COLO829 (cell line): ENCODE results near the gene PHOSPHO2.
"Not testable (repeated sequence)": the region's sequence is repeated elsewhere in the genome, so short reads cannot be mapped to it uniquely, and the experiment has no call there.

Experiments
- DNase-seq: peaks from one replicate; pipeline ENCODE4 v3.0.0; 2012; ENCODE audit warnings: low spot score

The PHOSPHO2 gene

DNA sequence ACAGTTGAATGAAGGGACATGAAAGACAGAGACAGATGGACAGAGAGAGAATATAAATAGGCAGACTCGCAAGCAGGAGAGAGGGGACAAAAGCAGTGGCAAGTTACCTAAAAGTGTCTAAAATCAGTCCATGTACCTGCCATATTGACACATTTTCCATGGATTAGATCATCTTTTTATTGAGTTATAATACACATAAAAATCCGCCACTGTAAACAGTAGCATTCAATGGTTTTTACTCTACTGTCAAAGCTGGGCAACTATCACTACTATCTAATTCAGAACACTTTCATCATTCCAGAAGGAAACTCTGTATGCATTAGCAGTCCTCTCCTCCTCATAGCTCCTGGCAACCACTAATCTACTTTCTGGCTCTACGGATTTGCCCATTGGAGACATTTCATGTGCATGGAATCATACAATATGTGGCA, 10.1 kb upstream of the PHOSPHO2 start:
- DNase-seq, result no peak

DNA sequence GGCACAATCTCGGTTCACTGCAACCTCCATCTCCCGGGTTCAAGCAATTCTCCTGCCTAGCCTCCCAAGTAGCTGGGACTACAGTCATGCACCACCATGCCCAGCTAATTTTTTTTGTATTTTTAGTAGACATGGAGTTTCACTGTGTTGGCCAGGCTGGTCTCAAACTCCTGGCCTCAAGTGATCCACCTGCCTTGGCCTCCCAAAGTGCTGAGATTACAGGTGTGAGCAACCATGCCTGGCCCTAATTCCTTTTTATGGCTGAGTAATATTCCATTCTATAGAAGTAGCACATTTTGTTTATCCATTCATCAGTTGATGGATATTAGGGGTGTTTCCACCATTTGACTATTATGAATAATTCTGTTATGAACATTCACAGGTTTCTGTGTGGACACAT, 9.6 kb upstream of the PHOSPHO2 start:
- not testable (repeated sequence) for DNase-seq

DNA sequence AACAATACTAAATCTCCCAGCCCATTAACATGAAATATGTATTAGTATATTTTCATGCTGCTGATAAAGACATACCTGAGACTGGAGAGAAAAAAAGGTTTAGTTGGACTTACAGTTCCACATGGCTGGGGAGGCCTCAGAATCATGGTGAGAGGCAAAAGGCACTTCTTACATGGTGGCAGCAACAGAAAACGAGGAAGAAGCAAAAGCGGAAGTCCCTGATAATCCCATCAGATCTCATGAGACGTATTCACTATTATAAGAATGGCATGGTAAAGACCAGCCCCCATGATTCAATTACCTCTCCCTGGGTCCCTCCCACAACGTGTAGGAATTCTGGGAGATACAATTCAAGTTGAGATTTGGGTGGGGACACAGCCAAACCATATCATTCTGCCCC, 7.4 kb upstream of the PHOSPHO2 start:
- not testable (repeated sequence) for DNase-seq

DNA sequence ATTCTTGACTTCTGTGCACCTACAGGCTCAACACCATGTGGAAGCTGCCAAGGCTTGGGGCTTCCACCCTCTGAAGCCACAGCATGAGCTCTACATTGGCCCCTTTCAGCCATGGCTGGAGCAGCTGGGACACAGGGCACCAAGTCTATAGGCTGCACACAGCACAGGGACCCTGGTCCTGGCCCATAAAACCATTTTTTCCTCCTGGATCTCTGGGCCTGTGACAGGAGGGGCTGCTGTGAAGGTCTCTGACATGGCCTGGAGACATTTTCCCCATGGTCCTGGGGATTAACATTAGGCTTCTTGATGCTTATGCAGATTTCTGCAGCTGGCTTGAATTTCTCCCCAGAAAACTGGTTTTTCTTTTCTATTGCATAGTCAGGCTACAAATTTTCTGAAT, 6.3 kb upstream of the PHOSPHO2 start:
- not testable (repeated sequence) for DNase-seq

DNA sequence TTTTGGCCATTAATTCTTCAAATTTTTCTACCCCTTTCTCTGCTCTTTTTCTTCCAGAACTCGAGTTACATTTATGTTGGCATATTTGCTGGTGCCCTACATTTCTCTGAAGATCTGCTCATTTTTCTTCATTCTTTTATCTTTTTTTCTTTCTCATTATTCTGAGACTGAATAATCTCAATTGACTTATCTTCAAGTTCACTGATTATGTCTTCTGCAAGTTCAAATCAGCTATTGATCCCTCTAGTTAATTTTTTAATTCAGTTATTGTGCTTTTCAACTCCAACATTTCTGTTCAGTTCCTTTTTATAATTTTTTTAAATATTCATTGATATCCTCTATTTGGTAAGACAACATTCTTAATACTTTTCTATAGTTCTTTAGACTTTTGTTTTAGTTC, 3.3 kb upstream of the PHOSPHO2 start:
- DNase-seq, result no peak

DNA sequence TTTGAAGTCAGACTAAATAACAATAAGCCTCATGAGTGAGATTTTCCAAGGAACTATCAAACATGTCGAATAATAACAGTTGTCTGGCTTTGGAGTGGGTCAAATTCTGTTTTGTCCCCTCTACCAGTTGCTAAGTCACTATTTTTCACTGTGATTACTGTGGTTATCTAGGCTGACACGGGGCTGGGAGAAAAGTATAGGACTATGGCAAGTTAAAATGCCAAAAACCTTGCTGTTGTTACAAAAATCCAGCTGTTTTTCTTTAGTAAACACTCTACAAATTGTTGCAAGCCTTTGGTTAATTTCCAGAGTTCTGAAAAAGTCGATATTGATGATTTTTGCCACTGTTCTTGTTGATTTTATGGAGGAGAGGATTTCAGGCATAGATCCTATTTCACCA, 1.6 kb upstream of the PHOSPHO2 start:
- DNase-seq, result no peak

DNA sequence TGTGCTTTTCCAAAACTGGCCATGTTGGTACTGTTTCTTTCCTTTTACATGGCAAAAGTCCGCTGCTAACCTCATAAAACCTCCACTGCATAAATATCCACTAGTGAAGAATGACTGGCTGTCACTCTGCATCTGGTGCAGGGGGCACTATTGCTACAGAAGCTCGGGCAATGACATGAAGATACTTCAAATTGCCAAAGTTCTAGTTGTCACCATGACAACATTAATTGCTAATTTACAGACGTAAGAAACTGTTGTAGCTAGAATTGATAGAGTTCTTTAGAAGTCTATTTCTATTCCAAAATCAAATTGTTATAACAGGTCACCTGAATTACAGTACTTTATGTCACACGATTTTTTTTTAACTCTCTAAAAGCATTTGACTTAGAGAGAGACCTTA, 909 bp upstream of the PHOSPHO2 start:
- DNase-seq, result no peak

DNA sequence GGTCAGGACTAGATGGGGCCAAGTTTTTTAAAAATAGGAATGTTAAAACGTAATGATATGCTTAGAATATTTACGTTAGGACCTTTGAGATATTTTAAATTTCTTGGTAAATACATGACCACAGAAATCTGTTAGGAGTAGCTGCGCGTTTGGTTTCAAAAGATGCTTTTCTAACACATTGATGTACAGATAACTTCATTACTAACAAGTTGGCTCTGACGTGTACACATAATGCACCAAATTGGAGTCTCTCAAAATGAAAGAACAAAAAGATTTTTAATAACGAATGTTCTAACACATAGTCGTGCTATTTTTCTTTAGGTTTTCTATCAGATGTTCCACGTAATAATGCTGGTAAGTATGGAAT, 608 bp downstream of the PHOSPHO2 start:
- no peak for DNase-seq

DNA sequence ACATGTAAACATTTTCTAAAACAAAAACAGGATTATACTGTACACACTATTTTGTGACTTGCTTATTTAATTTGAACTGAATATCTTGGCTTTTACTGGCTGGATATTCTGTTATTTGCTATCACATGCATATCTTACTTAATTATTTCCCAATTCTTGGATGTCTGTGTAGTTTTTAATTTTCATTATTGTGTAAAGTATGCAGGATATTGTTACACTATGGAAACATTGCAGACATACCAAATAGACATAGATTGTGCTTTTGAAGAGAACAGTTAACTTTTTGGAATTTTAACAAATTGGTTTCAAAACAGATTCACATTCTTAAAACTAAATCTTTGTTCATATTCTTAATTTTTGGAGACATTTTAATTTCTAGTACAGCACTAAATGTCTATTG, 2.1 kb downstream of the PHOSPHO2 start:
- DNase-seq, result no peak

DNA sequence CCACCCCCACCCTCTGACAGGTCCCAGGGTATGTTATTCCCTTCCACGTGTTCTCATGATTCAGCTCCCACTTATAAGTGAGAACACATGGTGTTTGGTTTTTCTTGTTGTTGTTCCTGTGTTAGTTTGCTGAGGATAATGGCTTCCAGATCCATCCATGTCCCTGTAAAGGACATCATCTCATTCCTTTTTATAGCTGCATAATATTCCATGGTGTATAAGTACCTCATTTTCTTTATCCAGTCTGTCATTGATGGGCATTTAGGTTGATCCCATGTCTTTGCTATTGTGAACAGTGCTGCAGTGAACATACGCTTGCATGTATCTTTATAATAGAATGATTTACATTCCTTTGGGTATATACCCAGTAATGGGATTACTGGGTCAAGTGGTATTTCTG, 4.9 kb downstream of the PHOSPHO2 start:
- DNase-seq, result not testable (repeated sequence)

DNA sequence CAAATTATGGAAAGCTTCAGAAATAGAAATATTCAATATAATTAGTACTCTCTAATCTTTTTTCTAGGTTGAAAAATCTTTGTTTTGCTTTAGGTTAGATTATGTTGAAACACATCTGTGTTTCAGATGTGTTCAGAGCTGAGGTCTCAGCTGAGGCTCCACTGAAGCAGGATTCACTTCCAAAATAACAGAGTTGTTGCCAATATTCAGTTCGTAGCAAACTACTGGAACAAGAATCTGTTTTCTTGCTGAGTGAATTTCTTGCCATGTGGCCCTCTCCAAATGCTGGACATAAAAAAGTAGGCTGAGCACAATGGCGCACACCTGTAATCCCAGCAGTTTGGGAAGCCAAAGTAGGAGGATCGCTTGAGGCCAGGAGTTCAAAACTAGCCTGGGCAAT, 8.7 kb downstream of the PHOSPHO2 start:
- no peak for DNase-seq

DNA sequence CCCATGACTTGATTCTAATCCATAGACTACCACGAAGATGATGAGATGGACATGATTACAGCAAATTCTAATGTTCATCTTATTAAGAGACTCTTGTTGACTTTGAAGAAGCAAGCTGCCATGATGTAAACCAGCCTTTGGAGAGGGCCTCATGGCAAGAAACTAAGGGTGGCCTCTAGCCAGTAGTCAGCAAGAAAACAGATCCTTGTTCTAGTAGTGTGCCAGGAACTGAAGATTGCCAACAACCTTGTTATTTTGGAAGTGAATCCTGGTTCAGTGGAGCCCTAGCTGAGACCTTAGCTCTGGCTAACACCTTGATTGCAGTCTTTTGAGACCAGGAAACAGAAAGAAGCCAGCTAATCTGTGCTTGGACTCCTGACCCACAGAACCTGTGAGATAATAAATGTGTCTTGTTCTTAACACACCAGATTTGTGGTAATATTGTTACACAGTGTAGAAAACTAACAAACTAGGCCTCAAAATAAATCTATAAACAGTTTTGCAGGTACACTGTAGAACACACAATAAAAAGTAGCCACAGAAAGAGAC, 10.0 kb downstream of the PHOSPHO2 start:
- no peak for DNase-seq

DNA sequence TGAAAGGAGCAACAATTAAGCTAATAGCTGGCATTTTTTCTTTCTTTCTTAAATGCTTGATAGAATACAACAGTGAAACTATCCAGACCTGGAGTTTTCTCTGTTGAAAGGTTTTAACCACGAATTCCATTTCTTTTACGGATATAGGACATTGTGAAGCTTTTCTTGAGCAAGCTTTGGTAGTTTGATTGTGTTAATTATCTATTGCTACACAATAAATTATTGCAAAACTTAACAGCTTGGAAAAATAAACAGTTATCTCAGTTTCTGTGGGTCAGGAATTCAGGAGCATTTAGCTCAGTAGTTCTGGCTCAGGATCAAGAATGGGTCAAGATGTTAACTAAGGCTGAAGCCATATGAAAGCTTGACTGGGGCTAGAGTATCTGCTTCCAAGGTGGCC, 11.7 kb downstream of the PHOSPHO2 start:
- DNase-seq, result no peak

DNA sequence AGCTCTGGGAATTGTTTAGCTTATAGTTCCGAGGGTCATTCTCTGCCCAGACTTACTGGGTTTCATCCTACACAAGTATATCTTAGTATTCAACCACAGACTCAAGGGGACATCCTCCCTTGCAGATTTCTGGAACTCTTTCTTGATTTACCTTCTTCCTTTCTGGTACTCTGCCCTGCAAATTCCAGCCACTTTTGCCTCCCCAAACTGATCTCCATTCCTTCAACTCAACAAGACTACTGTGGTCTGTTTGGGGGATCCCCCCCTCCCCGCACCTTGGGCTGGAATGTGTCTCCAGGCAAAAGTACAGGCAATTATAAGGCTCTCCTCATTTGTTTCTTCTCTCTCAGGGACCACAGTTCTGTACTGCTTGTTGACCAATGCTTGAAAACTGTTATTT, 13.4 kb downstream of the PHOSPHO2 start:
- DNase-seq, result no peak

DNA sequence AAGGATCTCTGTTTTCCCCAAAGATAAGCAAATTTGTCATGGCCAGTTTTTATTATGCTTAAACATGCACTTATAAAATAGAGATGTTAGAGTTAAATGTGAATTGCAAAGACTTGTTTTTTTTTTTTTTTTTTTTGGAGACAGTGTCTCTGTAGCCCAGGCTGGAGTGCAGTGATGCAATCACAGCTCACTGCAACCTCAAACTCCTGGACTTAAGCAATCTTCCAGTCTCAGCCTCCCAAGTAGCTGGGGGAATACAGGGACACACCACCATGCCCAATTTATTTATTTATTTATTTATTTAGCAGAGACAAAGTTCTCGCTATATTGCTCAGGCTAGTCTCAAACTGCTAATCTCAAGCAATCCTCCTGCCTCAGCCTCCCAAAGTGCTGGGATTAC, 15.1 kb downstream of the PHOSPHO2 start:
- DNase-seq, result peak; percentile 46

DNA sequence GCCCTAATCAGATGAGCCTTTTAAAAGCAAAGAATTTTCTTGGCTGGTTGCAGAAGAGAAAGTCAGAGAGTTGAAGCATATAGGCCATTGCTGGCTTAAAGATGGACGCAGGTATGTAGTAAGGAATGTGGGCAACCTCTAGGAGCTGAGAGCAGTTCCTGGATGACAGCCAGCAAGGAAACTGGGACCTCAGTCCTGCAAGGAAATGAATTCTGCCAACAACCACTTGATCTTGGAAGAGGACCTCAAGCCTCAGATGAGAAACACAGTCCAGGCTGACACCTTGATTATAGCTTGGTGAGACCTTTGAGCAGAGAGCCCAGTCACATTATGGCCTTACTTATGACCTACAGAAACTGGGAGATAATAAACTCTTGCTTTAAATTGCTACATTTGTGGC, 15.7 kb downstream of the PHOSPHO2 start:
- no peak for DNase-seq

DNA sequence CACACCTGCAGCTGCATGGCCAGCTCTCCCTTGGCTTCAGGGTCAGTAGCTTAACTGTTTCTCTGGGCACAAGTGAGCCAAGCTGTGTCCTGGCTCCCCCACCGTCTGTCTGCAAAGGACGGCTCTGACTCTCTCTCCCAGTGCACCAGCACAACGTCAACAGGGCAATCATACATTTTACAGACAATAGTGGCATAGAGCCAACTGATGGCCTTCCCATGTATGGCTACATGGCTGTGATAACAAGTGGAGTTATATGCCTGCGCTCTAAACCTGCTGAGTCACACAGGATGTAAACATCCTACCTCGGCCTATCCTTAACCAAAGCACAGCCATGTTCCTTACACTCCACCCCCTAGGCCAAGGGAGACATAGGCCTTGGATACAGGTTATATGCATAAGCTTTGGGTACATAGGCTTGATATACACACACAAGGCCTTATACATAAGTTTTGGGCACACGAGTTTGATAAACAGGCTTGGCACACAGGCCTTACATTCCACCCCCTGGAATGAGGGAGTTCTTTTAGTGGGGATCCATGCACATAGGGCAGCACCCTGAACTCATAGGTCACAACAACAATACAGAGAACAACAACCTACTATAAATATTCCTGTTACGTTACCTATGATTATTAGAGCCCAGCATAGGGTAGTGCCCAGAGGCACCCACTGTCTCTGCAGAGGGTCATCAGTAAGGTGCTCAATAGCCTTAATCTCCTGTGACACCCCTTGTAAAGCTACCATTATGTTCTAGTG, 17.7 kb downstream of the PHOSPHO2 start:
- DNase-seq, result no peak

DNA sequence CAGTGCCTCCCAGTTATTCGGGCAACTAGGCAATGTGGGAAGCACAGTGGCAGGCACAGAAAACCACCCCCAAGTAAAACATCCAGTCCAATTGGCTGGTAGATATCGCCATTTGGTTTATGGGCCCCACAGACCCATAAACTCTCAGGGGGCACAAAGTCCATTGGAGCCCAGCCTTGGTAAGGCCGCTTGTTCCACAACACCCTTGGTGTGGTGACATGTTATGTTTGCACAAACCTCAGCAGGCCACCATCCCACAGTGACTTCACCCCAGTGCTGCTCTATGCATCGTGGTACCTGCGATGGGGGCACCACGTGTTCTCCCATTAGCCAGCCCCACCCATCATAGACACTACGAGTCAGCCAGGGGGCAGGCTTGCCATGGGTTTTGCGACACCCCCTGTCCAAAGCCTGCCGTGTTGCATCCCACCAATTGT, 18.5 kb downstream of the PHOSPHO2 start:
- no peak for DNase-seq

DNA sequence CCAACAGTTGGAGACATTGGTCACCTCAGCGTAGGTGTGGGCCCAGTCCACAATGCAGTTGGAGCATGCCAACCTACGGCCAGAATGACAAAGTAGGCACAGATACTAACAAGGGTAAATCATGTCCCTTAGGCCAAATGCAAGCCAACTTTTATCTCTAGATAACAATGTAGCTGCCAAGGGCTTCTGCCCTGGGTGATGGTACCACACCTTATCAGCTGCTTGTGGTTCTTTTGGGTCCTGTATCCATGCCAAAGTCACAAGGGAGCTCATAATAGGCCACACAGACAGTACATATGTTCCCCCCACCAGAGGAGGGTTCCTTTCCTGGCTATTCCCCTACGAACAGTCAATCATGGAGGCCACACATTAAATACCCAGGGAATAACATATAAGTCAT, 19.1 kb downstream of the PHOSPHO2 start:
- DNase-seq, result no peak

DNA sequence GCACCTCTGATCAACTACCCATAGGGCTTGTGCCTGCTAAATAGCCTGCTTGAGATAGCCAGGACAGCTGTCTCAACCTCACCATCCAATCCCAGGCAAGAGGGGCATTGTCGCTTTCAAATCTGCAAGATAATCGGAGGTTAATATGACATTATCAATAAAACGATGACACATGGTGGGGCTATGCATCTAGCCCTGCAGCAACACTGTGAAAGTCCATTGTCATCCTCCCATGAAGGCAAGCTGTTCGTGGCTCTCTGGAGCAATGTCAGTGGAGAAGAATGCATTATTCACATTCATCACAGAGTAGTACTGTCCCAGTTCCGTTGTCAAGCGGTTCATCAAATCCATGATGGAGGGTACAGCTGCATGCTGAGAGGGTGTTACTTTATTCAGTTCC, 20.4 kb downstream of the PHOSPHO2 start:
- no peak for DNase-seq

DNA sequence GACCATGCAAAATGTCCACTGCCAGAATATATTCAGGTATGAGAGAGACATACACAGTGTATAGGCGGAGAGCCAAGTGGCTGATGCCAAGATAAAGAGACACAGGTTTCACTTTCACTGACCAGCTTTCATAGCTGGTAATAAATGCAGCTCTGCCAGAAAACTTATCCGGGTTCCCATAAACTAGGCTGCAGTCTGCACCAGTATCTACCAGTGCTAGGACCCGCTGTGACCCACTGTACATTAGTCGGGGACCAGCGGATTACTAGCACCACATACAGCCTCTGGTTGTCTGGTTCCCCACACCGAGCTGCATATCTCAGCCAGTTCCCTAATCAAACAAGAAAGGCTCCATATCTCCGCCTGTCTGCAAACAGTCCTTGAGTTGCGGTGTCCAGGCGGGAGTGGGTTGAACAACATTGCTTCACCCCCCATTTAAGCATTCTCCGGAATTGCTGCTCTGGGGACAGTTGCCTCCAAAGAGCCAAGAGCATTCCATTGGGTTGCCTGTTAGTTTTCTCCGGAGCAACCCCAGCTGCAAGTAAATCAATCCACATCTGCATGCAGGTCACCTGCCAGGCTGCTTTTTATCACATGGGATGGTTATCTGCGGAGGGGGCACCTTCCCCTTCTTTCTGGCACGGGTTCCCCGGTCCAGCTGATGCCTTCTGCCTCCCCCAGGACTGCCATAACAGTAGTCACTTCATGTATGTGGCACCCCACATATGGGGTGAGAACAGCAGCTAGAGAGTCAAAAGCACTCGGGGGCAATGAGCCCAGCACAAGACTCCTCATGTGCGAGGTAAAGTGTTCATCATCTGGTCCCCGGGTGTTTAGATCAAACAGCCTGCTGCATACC, 21.3 kb downstream of the PHOSPHO2 start:
- DNase-seq, result no peak

DNA sequence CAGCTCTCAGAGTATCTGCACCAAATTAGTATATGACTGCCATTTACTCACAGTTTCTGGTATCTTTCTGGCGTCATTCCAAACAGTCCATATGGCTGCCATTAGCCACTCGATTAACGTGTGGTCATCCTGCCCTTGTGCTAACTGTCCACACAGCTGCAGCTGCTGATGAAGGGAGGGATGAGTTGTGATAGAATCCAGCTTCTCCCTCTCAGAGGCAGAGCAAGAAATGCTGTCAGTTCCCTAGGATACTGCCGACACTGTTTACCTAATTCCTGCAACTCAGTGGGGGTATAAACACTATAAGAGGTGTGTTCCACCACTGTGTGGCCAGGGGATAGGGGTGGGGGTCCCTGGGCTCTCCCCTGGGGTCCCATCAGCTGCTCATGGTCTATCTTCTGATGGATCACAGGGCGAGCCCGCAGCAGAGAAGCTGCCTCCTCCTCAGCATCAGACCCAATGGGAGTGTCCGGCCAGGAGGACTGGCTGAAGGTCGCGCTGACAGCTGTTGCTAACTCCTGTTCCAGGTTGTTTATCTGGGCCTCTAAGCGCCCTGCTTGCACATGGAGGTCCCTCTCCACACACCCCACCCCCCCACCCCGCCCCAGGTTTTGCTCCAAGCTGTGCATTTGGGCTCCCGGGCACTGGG, 22.1 kb downstream of the PHOSPHO2 start:
- DNase-seq, result no peak
